ENCODE measurements around the gene CCDC159.

DNA sequence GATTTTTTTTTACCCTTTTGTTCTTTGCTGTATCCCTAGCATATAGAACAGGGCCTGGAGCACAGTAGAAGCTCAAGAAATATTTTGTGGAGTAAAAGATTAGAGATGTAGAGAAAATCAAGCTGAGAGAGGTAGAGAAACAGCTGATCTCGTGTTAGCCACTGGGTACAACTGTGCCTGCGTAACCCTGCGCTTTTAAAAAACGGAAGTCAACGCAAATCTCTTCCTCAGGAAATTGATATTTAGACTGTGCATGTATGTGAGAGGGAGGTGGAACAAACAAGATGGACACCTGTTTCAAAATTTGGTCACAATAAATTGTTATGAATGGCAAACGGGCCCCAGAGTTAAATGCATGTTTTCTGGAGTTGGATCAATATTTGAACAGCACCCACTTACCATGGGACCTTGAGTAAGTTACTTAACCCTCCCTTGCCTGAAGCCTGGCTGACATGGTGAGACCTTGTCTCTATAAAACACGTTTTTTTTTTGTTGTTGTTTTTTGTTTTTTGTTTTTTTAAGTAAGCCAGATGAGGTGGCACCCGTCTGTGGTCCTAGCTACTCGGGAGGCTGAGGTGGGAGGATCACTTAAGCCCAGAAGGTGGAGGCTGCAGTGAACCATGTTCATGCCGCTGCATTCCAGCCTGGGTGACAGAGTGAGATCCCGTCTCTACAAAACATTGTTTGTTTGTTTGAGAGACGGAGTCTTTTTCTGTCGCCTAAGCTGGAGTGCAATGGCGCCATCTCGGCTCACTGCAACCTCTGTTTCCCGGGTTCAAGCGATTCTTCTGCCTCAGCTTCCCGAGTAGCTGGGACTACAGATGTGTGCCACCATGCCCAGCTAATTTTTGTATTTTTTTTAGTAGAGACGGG, 41.1 kb downstream of the CCDC159 start:
- no peak for TF ChIP-seq POLR2A (IDR thresholded peaks at IDR 0.05)
- TF ChIP-seq CTCF (IDR thresholded peaks at IDR 0.05), result no peak
